HepG2 (cell line): ENCODE data around the gene LENEP. TPM values are rescaled to one million over a fixed set of nuclear protein-coding genes. Genes with fewer than 3 reads are reported as not detected.
A peak's percentile ranks its signal among the peaks of the same experiment; 100 is the strongest.

Experiments used
- AKAP8 ChIP-seq: sonication (generic); formaldehyde crosslinking; IDR thresholded peaks from 2 replicates; pipeline ENCODE4 v1.5.1; 2020; ENCODE audit warnings: mild to moderate bottlenecking, missing genetic modification reagents
- CREM ChIP-seq, 2 experiments: sonication (generic) in 1 of 2; formaldehyde crosslinking in 1 of 2; IDR thresholded peaks; 2 replicates each; pipeline versions ENCODE4 v1.4.0 to v1.6.1; 2016 to 2020; ENCODE audit warnings: antibody characterized with exemption in 1 of 2, mild to moderate bottlenecking in 1 of 2, missing genetic modification reagents in 1 of 2
- KAT8 ChIP-seq: IDR thresholded peaks from 2 replicates; pipeline ENCODE4 v1.6.1; 2016; ENCODE audit warnings: missing genetic modification reagents, missing compliant biosample characterization
- KMT2A ChIP-seq: sonication (generic); formaldehyde crosslinking; IDR thresholded peaks from 2 replicates; pipeline ENCODE4 v1.4.0; 2020; ENCODE audit warnings: missing genetic modification reagents
- NONO ChIP-seq, 2 experiments: fragments of 450-650 bp in 1 of 2; sonication (generic) in 1 of 2; formaldehyde crosslinking in 1 of 2; IDR thresholded peaks in 1 of 2; conservative IDR thresholded peaks in 1 of 2; 2 replicates each; pipeline versions ENCODE4 v1.6.1 to v1.8.0; 2017 to 2022; ENCODE audit warnings: mild to moderate bottlenecking in 1 of 2, missing genetic modification reagents in 1 of 2, moderate library complexity in 1 of 2
- SALL2 ChIP-seq: sonication (generic); formaldehyde crosslinking; IDR thresholded peaks from 2 replicates; pipeline ENCODE4 v1.8.1; 2023; ENCODE audit warnings: mild to moderate bottlenecking, missing genetic modification reagents, inconsistent platforms
- SPEN ChIP-seq: sonication (generic); formaldehyde crosslinking; IDR thresholded peaks from 2 replicates; pipeline ENCODE4 v1.5.1; 2020; ENCODE audit warnings: low read depth, mild to moderate bottlenecking, missing genetic modification reagents
- ZNF12 ChIP-seq: sonication (generic); formaldehyde crosslinking; IDR thresholded peaks from 2 replicates; pipeline ENCODE4 v1.5.0; 2020; ENCODE audit warnings: missing genetic modification reagents
- ZNF780A ChIP-seq: sonication (generic); formaldehyde crosslinking; IDR thresholded peaks from 2 replicates; pipeline ENCODE4 v1.8.0; 2022; ENCODE audit warnings: mild to moderate bottlenecking, missing genetic modification reagents, moderate library complexity
- ZNF782 ChIP-seq: sonication (generic); formaldehyde crosslinking; IDR thresholded peaks from 2 replicates; pipeline ENCODE4 v1.4.0; 2020; ENCODE audit warnings: missing genetic modification reagents, mild to moderate bottlenecking, borderline replicate concordance
- ZNF850 ChIP-seq: sonication (generic); formaldehyde crosslinking; conservative IDR thresholded peaks from 2 replicates; pipeline ENCODE4 v1.9.0; 2021; ENCODE audit warnings: mild to moderate bottlenecking, missing genetic modification reagents
- polyA plus RNA-seq, 8 experiments: library from polyadenylated mRNA; depleted of rRNA in 3 of 8; stranded (reverse) in 7 of 8; unstranded in 1 of 8; fragments of >200 nt; fragmentation: Illumina TruSeq in 4 of 8; extraction: Trizol in 4 of 8; gene quantifications; 2 replicates each; pipeline versions ENCODE4 v1.2.1 to v1.2.3, GENCODE V29; 2011 to 2016; ENCODE audit warnings: low read depth in 4 of 8, missing spikeins in 1 of 8, mixed read lengths in 1 of 8; ENCODE audit not compliant: insufficient read depth in 1 of 8
- total RNA-seq, 5 experiments: library from RNA; depleted of rRNA; stranded (reverse); fragments of >200 nt; fragmentation: Illumina TruSeq; extraction: Trizol; gene quantifications; 2 replicates each; pipeline ENCODE4 v1.2.3, GENCODE V29; 2016; ENCODE audit warnings: low read depth in 1 of 5
- TF ChIP-seq, protein P1 (sequence below): sonication (generic); formaldehyde crosslinking; IDR thresholded peaks from 2 replicates; pipeline ENCODE4 v1.4.0; 2020; ENCODE audit warnings: missing genetic modification reagents
- TF ChIP-seq, protein P2 (sequence below), 2 experiments: fragments of 450-650 bp in 1 of 2; sonication (generic) in 1 of 2; formaldehyde crosslinking in 1 of 2; IDR thresholded peaks; 2 replicates each; pipeline versions ENCODE4 v1.6.1 to v1.8.0; 2016 to 2022; ENCODE audit warnings: antibody characterized with exemption in 1 of 2, mild to moderate bottlenecking in 1 of 2, missing genetic modification reagents in 1 of 2
- TF ChIP-seq, protein P3 (sequence below): sonication (generic); formaldehyde crosslinking; IDR thresholded peaks from 2 replicates; pipeline ENCODE4 v1.4.0; 2020; ENCODE audit warnings: low read depth, missing genetic modification reagents

Gene LENEP
- total and polyA plus RNA-seq, 2 of the 13 experiments (the other 11 are each of a cell fraction or from before 2014, with no cell fraction given), result 0.29 TPM; not detected in 1

DNA sequence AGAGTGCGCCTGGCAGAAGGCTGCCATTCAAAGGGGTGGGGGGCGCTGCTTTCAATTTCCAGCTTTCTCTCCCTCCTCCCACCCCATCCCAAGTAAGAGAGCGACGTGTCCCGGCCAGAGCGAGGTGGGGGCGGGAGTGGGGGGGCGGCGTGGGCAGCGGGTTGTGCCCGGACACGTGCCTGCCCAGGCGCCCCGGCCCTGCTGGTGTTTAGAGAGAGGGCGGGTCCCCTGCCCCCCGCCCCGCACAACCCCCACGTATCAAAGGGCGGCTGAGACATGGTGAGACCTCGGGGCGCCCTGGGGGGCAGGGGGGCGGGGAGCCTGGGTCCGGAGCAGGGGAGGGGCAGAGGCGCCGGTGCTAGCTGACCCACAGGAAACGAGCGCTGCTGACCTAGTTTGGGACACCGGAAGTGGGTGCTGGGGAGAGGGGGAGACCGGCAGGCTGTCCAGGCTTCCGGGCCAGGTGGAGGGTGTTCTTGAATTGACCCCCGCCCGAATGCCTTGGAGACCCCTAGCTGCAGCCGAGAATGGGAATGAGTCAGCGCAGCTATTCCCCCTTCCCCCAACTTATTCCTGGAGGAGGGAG is 10.5 kb downstream of the LENEP start (continued):
- TF ChIP-seq, protein P1, sequence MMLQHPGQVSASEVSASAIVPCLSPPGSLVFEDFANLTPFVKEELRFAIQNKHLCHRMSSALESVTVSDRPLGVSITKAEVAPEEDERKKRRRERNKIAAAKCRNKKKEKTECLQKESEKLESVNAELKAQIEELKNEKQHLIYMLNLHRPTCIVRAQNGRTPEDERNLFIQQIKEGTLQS (CRISPR knock-in tag), result no peak
- TF ChIP-seq, protein P2, sequence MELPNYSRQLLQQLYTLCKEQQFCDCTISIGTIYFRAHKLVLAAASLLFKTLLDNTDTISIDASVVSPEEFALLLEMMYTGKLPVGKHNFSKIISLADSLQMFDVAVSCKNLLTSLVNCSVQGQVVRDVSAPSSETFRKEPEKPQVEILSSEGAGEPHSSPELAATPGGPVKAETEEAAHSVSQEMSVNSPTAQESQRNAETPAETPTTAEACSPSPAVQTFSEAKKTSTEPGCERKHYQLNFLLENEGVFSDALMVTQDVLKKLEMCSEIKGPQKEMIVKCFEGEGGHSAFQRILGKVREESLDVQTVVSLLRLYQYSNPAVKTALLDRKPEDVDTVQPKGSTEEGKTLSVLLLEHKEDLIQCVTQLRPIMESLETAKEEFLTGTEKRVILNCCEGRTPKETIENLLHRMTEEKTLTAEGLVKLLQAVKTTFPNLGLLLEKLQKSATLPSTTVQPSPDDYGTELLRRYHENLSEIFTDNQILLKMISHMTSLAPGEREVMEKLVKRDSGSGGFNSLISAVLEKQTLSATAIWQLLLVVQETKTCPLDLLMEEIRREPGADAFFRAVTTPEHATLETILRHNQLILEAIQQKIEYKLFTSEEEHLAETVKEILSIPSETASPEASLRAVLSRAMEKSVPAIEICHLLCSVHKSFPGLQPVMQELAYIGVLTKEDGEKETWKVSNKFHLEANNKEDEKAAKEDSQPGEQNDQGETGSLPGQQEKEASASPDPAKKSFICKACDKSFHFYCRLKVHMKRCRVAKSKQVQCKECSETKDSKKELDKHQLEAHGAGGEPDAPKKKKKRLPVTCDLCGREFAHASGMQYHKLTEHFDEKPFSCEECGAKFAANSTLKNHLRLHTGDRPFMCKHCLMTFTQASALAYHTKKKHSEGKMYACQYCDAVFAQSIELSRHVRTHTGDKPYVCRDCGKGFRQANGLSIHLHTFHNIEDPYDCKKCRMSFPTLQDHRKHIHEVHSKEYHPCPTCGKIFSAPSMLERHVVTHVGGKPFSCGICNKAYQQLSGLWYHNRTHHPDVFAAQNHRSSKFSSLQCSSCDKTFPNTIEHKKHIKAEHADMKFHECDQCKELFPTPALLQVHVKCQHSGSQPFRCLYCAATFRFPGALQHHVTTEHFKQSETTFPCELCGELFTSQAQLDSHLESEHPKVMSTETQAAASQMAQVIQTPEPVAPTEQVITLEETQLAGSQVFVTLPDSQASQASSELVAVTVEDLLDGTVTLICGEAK (IDR thresholded peaks at IDR 0.05), result no peak
- TF ChIP-seq, protein P2 (CRISPR knock-in tag; IDR thresholded peaks at IDR 0.05), result no peak
- TF ChIP-seq CREM (IDR thresholded peaks at IDR 0.05) (no peak), CREM (CRISPR knock-in tag; IDR thresholded peaks at IDR 0.05) (no peak), SPEN (peak; percentile 49; the same call in 1 of the 2 replicates), KAT8 (CRISPR knock-in tag) (0 out of 2 replicates have a peak, but pooled peaks have one; percentile 31), ZNF782 (CRISPR knock-in tag) (no peak), KMT2A (CRISPR knock-in tag) (no peak), SALL2 (CRISPR knock-in tag) (peak; percentile 58; the same call in 1 of the 2 replicates), NONO (IDR thresholded peaks at IDR 0.05) (no peak), NONO (CRISPR knock-in tag; conservative IDR thresholded peaks at IDR 0.05) (peak; percentile 31; the same call in 1 of the 2 replicates), AKAP8 (CRISPR knock-in tag) (peak; percentile 62; the same call in 1 of the 2 replicates), ZNF780A (0 out of 2 replicates have a peak, but pooled peaks have one; percentile 45), ZNF850 (no peak), ZNF12 (CRISPR knock-in tag) (no peak)
- TF ChIP-seq, protein P3, sequence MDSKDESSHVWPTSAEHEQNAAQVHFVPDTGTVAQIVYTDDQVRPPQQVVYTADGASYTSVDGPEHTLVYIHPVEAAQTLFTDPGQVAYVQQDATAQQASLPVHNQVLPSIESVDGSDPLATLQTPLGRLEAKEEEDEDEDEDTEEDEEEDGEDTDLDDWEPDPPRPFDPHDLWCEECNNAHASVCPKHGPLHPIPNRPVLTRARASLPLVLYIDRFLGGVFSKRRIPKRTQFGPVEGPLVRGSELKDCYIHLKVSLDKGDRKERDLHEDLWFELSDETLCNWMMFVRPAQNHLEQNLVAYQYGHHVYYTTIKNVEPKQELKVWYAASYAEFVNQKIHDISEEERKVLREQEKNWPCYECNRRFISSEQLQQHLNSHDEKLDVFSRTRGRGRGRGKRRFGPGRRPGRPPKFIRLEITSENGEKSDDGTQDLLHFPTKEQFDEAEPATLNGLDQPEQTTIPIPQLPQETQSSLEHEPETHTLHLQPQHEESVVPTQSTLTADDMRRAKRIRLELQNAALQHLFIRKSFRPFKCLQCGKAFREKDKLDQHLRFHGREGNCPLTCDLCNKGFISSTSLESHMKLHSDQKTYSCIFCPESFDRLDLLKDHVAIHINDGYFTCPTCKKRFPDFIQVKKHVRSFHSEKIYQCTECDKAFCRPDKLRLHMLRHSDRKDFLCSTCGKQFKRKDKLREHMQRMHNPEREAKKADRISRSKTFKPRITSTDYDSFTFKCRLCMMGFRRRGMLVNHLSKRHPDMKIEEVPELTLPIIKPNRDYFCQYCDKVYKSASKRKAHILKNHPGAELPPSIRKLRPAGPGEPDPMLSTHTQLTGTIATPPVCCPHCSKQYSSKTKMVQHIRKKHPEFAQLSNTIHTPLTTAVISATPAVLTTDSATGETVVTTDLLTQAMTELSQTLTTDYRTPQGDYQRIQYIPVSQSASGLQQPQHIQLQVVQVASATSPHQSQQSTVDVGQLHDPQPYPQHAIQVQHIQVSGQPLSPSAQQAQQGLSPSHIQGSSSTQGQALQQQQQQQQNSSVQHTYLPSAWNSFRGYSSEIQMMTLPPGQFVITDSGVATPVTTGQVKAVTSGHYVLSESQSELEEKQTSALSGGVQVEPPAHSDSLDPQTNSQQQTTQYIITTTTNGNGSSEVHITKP (CRISPR knock-in tag), result 0 out of 2 replicates have a peak, but pooled peaks have one; percentile 23
